ENCODE results near the gene EDNRA.

GRCh38 chr4:147492761-147493160, 11.9 kb downstream of the EDNRA start:
- no peak for TF ChIP-seq POLR2AphosphoS5 (IDR thresholded peaks at IDR 0.05; ENCODE audit: low read depth, low read length)
- TF ChIP-seq TAF1 (IDR thresholded peaks at IDR 0.05; ENCODE audit: borderline replicate concordance, low read depth, low read length): no peak
- no peak for TF ChIP-seq POLR2A (IDR thresholded peaks at IDR 0.05; ENCODE audit: low read depth, low read length)

Data from GM12892 (cell line).